CD14-positive monocyte (primary cell): ENCODE results near the gene TSPAN10. TPM values are rescaled to one million over a fixed set of nuclear protein-coding genes. Genes with fewer than 3 reads are reported as not detected.

ENCODE experiments used
- DNase-seq, 3 donors: peaks; one replicate each; pipeline ENCODE4 v3.0.0-alpha.2; 2011 to 2022
- H2AFZ ChIP-seq: 2 replicates; pipeline ENCODE4 v1.6.0; 2012; ENCODE audit warnings: mild to moderate bottlenecking, low read depth, low read length, inconsistent platforms; ENCODE audit not compliant: insufficient read depth, poor library complexity, severe bottlenecking
- H3K27ac ChIP-seq, 2 donors: 1 replicate in 1 of 2; 2 replicates in 1 of 2; pipeline ENCODE4 v1.5.1; 2012 to 2013; ENCODE audit warnings: low read length in 2 of 2, control low read depth in 1 of 2, inconsistent platforms in 1 of 2, low read depth in 1 of 2, mild to moderate bottlenecking in 1 of 2
- H3K27me3 ChIP-seq, 2 donors: one replicate each; pipeline versions ENCODE4 v1.6.0 to v1.6.1; 2011 to 2013; ENCODE audit warnings: low read length in 2 of 2; ENCODE audit not compliant: control insufficient read depth in 2 of 2, insufficient read depth in 2 of 2
- H3K36me3 ChIP-seq, 2 donors: replicated peaks in 1 of 2; 1 replicate in 1 of 2; 2 replicates in 1 of 2; pipeline versions ENCODE4 v1.5.1 to v1.6.1; 2012 to 2013; ENCODE audit warnings: low read length in 2 of 2, control low read depth in 1 of 2, inconsistent platforms in 1 of 2, mild to moderate bottlenecking in 1 of 2; ENCODE audit not compliant: insufficient read depth in 2 of 2, control insufficient read depth in 1 of 2
- H3K4me1 ChIP-seq, 2 donors: 1 replicate in 1 of 2; 2 replicates in 1 of 2; pipeline versions ENCODE4 v1.5.1 to v1.6.1; 2012 to 2013; ENCODE audit warnings: low read length in 2 of 2, control low read depth in 1 of 2, inconsistent platforms in 1 of 2, mild to moderate bottlenecking in 1 of 2, moderate library complexity in 1 of 2; ENCODE audit not compliant: insufficient read depth in 2 of 2, control insufficient read depth in 1 of 2
- H3K4me2 ChIP-seq: replicated peaks from 2 replicates; pipeline ENCODE3; 2012; ENCODE audit warnings: low read length, moderate library complexity, mild to moderate bottlenecking; ENCODE audit not compliant: poor library complexity, severe bottlenecking; ENCODE audit errors: extremely low read depth
- H3K4me3 ChIP-seq, 3 experiments: fragments of 200-600 bp in 1 of 3; sonication (generic) in 1 of 3; replicated peaks in 1 of 3; 1 replicate in 2 of 3; 2 replicates in 1 of 3; pipeline ENCODE4 v1.5.1; 2011 to 2013; ENCODE audit warnings: low read length in 3 of 3, mild to moderate bottlenecking in 3 of 3, control low read depth in 2 of 3, low read depth in 2 of 3, inconsistent platforms in 1 of 3, moderate library complexity in 1 of 3
- H3K79me2 ChIP-seq: 2 replicates; pipeline ENCODE4 v1.6.0; 2012; ENCODE audit warnings: mild to moderate bottlenecking, control low read depth, inconsistent platforms, low read length, moderate library complexity; ENCODE audit not compliant: insufficient read depth
- H3K9ac ChIP-seq: 2 replicates; pipeline ENCODE4 v1.6.0; 2017; ENCODE audit warnings: low read length, mild to moderate bottlenecking; ENCODE audit not compliant: insufficient read depth, poor library complexity, severe bottlenecking
- H3K9me3 ChIP-seq, 2 donors: replicated peaks in 1 of 2; 1 replicate in 1 of 2; 2 replicates in 1 of 2; pipeline versions ENCODE4 v1.5.1 to v1.6.1; 2012 to 2013; ENCODE audit warnings: low read length in 2 of 2, control low read depth in 1 of 2; ENCODE audit not compliant: control insufficient read depth in 1 of 2, insufficient read depth in 1 of 2
- H4K20me1 ChIP-seq: 2 replicates; pipeline ENCODE4 v1.6.0; 2012; ENCODE audit warnings: mild to moderate bottlenecking, low read length, control low read depth, moderate library complexity; ENCODE audit not compliant: insufficient read depth
- H3K27ac Mint-ChIP-seq, 7 donors: one replicate each; pipeline ENCODE4 v1.8.0; 2020; ENCODE audit warnings: mild to moderate bottlenecking in 7 of 7, mixed read lengths in 7 of 7, moderate library complexity in 6 of 7, inconsistent platforms in 2 of 7
- H3K27me3 Mint-ChIP-seq, 3 donors: one replicate each; pipeline ENCODE4 v1.8.0; 2021 to 2022; ENCODE audit warnings: low read depth in 3 of 3, mild to moderate bottlenecking in 3 of 3, mixed read lengths in 3 of 3, moderate library complexity in 3 of 3, inconsistent platforms in 1 of 3
- H3K36me3 Mint-ChIP-seq, 2 donors: one replicate each; pipeline ENCODE4 v1.8.0; 2020; ENCODE audit warnings: mixed read lengths in 2 of 2, inconsistent platforms in 1 of 2, mild to moderate bottlenecking in 1 of 2
- H3K4me1 Mint-ChIP-seq: one replicate; pipeline ENCODE4 v1.8.0; 2020; ENCODE audit warnings: mild to moderate bottlenecking, mixed read lengths
- H3K4me3 Mint-ChIP-seq, 2 donors: one replicate each; pipeline ENCODE4 v1.8.0; 2020; ENCODE audit warnings: mild to moderate bottlenecking in 2 of 2, mixed read lengths in 2 of 2, moderate library complexity in 1 of 2
- H3K9me3 Mint-ChIP-seq, 7 donors: one replicate each; pipeline ENCODE4 v1.8.0; 2020 to 2022; ENCODE audit warnings: mixed read lengths in 7 of 7, mild to moderate bottlenecking in 6 of 7, moderate library complexity in 6 of 7, inconsistent platforms in 2 of 7
- CTCF ChIP-seq: fragments of 200-600 bp; IDR thresholded peaks from one replicate; pipeline ENCODE4 v1.8.0; 2022; ENCODE audit warnings: antibody characterized with exemption, mild to moderate bottlenecking
- WGBS: methylation state at CpG from one replicate; pipeline ENCODE4 v1.1.5; 2013; ENCODE audit warnings: missing lambda C conversion rate; ENCODE audit not compliant: insufficient coverage; 5-methylcytosine and 5-hydroxymethylcytosine counted together
- intact Hi-C, 2 donors: fragments of 100-400 bp; cut with micrococcal nuclease; formaldehyde crosslinking; loops; one replicate each; pipeline versions ENCODE4 v1.15.0 to v1.15.1; 2023
- polyA plus RNA-seq, 3 donors: library from polyadenylated mRNA; depleted of rRNA in 1 of 3; unstranded in 2 of 3; stranded (reverse) in 1 of 3; fragments of 300-500 nt in 2 of 3; fragments of >200 nt in 1 of 3; fragmentation: Illumina TruSeq in 2 of 3; gene quantifications; 1 replicate in 2 of 3; 2 replicates in 1 of 3; pipeline ENCODE4 v1.2.3, GENCODE V29; 2012 to 2021

TSPAN10 gene
- polyA plus RNA-seq, 3 donors = not detected

DNA sequence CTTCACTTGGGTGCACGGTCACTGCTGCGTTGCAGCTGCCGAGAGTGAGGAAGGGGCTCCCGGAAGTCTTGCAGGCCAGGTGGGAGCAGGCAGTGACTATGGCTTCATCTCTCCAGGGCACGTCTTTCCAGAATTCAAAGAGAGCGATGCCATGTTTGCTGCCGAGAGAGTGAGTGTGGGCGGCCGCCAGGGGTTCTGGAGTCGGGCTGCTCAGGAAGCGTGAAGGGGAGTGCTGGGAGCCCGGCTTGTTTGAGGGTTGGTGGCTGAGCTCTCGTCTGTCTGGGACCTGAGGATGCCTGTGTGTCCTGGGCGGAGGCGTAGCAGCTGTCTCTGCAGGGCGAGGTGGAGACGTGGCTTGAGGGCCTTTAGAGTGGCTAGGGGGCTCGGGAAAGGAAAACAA, 53.1 kb downstream of the TSPAN10 start:
- no peak for DNase-seq
- Histone ChIP-seq H3K27me3 (no peaks in the 10 kb centered on the region), H3K4me3 (no peak overlapping the region), H3K27ac (no peak overlapping the region), H3K4me1 (peaks cover 4 to 6% of the 10 kb centered on the region in 2 donors), H3K79me2 (peaks cover 60% of the 10 kb centered on the region), H3K9me3 (no peaks in the 10 kb centered on the region), H3K36me3 (peaks cover 96 to 99% of the 10 kb centered on the region in 2 donors), H3K4me2 (no peak overlapping the region), H3K9ac (no peak overlapping the region), H4K20me1 (peaks cover 100% of the 10 kb centered on the region), H2AFZ (no peak overlapping the region)
- H3K27ac Mint-ChIP-seq = peak overlapping the region in 2 of 7 donors; percentile 33 to 60
- H3K9me3 Mint-ChIP-seq = no peaks in the 10 kb centered on the region
- 96% methylated on average over 15 of the region's 18 CpGs for WGBS
- intact Hi-C loops = no loop called here
- no peaks in the 10 kb centered on the region for H3K27me3 Mint-ChIP-seq
- no peak for TF ChIP-seq CTCF
- H3K4me3 Mint-ChIP-seq = no peak overlapping the region
- H3K4me1 Mint-ChIP-seq = peaks cover 8% of the 10 kb centered on the region
- H3K36me3 Mint-ChIP-seq = peaks cover 62 to 97% of the 10 kb centered on the region in 2 donors

- no peak for TF ChIP-seq CTCF
- 91% methylated on average over 17 of the region's 17 CpGs for WGBS
- H3K4me1 Mint-ChIP-seq = peaks cover 3% of the 10 kb centered on the region
- no peak overlapping the region for H2AFZ ChIP-seq
- H3K27me3 Mint-ChIP-seq = no peaks in the 10 kb centered on the region
- no peak overlapping the region for H3K4me3 Mint-ChIP-seq
- H4K20me1 ChIP-seq = peaks cover 100% of the 10 kb centered on the region
- no peak overlapping the region for H3K27ac Mint-ChIP-seq
- DNase-seq = no peak
- H3K27ac ChIP-seq = no peak overlapping the region
- intact Hi-C loops = no loop called here
- no peak overlapping the region for H3K9ac ChIP-seq
- peaks cover 0 to 1% of the 10 kb centered on the region in 2 donors for H3K4me1 ChIP-seq
- no peaks in the 10 kb centered on the region for H3K27me3 ChIP-seq
- H3K9me3 Mint-ChIP-seq = no peaks in the 10 kb centered on the region
- no peaks in the 10 kb centered on the region for H3K9me3 ChIP-seq
- H3K36me3 ChIP-seq = peaks cover 98 to 100% of the 10 kb centered on the region in 2 donors
- H3K79me2 ChIP-seq = peaks cover 55% of the 10 kb centered on the region
- H3K4me3 ChIP-seq = no peak overlapping the region
- peaks cover 64 to 97% of the 10 kb centered on the region in 2 donors for H3K36me3 Mint-ChIP-seq
- H3K4me2 ChIP-seq = no peak overlapping the region
These were observed 53.6 kb downstream of the TSPAN10 start for GRCh38 chr17:81690549-81690948.
